GM12873 (cell line): Measurements from ENCODE around the gene MAP1B.

Source experiments
- CTCF ChIP-seq: IDR thresholded peaks from 2 replicates; pipeline ENCODE4 v1.5.1; 2012; ENCODE audit warnings: low read depth, mild to moderate bottlenecking, moderate library complexity, low read length, control low read depth; ENCODE audit not compliant: insufficient read depth; ENCODE audit errors: missing control alignments

The MAP1B gene

GRCh38 chr5:72107131-72107900 lies at the start of gene MAP1B:
Gene MAP1B (plus strand): TSS chr5:72107475. CDS start chr5:72107532, 57 bp downstream.
- no peak for TF ChIP-seq CTCF

GRCh38 chr5:72057816-72058215 lies 49.5 kb upstream of the MAP1B start:
- TF ChIP-seq CTCF, result no peak

GRCh38 chr5:72063219-72063819 lies 44.0 kb upstream of the MAP1B start:
- no peak for TF ChIP-seq CTCF

GRCh38 chr5:72064801-72065570 lies 42.3 kb upstream of the MAP1B start:
- no peak for TF ChIP-seq CTCF

- TF ChIP-seq CTCF, result no peak
Observed at GRCh38 chr5:72065751-72066255, 41.5 kb upstream of the MAP1B start.

GRCh38 chr5:72066705-72067107 lies 40.6 kb upstream of the MAP1B start:
- no peak for TF ChIP-seq CTCF
